GM18861 (cell line): ENCODE measurements around the gene NETO1.
A peak's percentile ranks its signal among the peaks of the same experiment; 100 is the strongest.

Source experiments
- ATAC-seq: cut with Tn5 transposase; IDR thresholded peaks from one replicate; pipeline ENCODE4 v1.9.1; 2021; ENCODE audit not compliant: unreplicated experiment

The NETO1 gene

DNA sequence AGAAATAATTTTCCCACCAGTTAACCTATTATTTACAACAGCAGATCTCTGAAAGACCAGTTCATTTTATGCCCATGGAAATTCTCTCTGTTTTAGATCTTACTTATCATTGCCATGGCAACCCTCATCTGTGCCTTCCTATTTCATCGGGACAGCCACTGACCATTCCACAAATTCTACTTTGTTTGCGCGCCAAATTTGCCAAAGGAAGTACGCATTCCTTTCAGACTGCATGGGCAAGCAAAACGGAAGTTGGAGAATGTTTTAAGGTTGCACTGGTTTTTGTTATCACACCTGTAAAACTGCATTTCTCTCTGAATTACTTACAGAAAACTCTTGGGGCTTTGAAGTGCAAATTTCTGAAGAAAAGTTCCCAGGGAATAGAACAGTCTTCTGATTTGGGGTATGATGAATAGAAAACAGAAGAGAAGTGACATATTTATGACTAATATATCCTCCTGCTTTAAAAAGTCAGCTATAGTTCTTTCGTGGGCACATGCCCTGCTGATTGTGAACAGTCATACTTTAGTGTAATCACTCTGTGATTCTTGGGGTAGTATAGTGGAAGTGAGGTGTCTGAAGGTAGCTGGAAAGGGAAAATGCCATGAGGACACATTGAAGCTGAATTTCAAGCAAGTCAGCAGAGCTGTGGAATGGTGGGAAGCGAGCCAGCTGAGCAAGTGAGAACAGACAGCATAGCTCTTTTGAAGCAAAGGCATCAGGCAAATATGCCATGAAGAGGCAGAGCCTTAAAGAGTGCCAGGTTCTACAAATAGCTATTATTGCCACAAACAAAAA lies 20.9 kb downstream of the NETO1 start:
- ATAC-seq: no peak

DNA sequence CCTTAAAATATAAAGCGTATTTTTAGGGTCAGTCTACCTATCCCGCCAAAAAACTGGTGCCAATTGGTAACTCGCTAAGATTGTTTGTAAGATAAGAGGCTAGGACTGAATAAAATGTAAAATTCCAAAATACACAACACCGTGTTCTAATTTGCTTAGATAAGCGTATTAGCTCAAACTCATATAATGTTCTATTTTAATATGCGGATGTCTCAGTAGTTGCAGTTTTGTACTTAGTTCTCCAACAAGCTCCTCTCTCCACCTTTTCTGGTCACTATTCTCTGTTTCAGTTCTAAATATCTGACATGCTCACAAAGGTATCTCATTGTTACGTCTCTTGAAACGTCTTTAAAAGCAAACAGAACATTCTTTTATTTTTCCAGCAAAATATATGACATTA lies 24.0 kb downstream of the NETO1 start:
- ATAC-seq: no peak

DNA sequence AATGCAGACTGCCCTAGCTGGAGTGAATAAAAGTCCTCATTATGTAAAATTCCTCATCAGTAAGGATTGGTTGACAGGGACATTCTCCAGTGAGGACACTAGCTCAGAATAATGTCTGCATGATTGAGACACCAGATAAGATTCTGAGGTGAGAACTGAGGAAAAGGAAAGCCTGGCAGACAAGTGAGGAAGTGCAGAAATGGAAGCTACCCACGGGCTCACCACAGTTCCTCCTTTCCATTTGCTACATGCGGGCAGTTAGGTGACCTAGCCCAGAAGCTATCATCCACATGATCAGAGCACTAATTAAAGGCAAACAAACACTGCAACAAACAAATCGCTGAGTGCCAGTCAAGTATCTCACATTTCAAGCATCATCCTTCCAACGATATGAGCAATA lies 27.7 kb downstream of the NETO1 start:
- ATAC-seq: no peak

DNA sequence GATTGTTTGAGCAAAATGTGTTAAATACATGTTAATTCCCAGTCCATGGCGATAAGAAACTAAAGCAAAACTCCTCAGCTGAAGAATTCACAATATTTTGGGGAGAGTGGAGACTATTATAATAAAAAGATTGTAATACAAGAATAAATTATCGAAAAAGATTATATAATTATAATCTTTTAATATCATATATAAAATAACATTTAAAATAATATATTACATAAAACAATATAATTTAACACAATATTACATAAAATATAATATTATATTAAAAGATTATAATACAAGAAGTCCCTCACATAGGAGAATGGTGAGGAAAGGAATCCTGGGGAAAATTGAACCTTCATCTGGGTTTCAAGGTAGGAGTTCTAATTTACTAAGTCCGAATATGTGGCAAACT lies 33.1 kb downstream of the NETO1 start:
- ATAC-seq: no peak

GRCh38 chr18:72833471-72833870 lies 34.3 kb downstream of the NETO1 start:
- no peak for ATAC-seq

- ATAC-seq: no peak
These were observed 37.7 kb downstream of the NETO1 start for GRCh38 chr18:72830109-72830508.

DNA sequence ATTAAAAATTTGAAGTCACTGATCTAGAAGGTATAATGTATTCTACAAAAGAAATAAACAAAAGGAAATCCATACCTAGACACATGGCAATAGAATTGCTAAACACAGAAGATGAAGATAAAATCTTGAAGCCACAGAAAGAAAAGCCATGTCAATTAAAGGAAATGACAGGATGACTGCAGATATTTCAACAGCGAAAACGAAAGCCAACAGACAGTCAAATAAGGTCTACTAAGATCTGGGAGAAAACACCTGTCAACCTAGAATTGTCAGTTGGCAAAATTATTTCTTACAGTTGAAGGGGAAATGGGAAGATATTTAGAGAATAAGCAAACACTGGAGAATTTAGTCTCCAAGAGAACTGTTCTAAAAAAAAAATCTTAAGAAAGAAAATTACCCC lies 39.2 kb downstream of the NETO1 start:
- no peak for ATAC-seq

- no peak for ATAC-seq
These were observed 41.1 kb downstream of the NETO1 start for GRCh38 chr18:72826736-72827135.

- ATAC-seq: no peak
These were observed 44.4 kb downstream of the NETO1 start for GRCh38 chr18:72823345-72823744.

DNA sequence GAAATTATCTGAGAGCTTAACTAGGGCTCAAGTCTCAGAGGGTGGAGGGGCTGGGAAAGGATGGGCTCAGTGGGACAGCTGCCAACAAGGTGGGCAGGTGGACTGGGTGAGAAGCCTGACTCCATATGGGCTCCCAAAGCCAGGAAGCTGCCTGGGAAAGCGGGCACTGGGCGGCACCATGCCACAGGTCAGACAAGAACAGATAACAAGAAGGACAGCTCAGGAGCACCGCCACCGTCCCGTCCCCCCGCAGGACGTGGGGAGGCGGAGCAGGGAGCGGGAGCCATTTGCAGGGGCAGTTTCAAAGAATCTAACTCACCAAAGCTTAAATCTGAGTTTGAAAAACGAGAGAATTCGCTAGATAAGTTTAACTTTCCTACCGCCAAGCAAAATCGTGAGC lies 45.6 kb downstream of the NETO1 start:
- no peak for ATAC-seq

- no peak for ATAC-seq
These were observed 47.2 kb downstream of the NETO1 start for GRCh38 chr18:72820571-72820970.

DNA sequence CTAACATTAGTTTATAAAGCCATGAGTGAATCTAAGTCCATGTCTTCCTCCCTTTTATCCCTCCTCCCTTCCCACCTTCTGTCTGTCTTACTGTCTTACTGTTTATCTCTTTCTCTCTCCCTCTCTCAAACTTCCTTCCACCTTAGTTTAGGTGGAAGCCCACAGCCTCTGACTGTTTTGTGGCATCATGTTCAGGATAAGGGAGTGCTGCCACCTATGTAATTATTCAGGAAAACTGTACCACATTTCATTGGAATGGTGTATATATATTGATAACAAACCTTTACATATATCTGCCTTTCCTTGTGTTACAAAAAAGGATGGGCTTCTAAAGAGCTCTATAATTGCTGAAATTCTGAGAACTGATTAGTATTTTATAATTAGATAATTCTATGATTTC lies 48.7 kb downstream of the NETO1 start:
- ATAC-seq: no peak

DNA sequence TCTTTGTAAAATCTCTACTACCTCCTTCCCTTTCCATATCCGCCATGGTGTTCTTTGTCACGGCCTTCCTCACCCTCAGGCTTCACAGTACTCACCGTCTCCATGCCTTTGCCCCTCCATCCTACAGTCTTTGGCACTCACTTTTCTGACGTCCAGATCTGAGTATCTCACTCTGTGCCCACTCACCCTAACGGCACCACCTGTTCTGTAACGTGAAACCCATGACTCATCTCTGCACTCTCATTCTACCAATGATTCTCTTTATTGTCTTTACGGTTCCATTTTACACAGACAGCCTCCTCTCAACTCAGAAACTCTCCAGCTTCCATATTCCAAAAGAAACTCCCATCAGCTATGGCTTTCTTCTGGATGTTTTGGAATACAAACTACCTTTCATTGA lies 56.7 kb downstream of the NETO1 start:
- ATAC-seq: peak; percentile 51

DNA sequence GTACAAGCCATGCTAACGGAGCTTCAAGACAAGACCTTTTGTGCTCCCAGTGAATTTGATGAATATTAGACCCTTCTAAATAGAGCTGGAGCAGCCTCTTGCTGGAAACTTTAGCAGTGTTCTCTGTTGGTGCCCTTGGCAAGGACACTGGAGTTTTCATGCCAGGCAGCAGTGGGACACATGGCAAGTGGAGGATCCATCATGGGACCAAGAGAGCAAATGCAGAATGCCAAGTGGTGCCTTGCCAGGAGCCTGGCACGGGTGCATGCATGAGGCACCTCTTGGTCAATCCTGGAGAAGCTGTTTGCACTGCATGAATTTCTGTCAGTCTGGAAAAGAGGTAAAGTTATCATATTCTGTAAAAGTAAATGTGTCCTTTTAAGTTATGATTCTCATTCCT lies 59.1 kb downstream of the NETO1 start:
- no peak for ATAC-seq

DNA sequence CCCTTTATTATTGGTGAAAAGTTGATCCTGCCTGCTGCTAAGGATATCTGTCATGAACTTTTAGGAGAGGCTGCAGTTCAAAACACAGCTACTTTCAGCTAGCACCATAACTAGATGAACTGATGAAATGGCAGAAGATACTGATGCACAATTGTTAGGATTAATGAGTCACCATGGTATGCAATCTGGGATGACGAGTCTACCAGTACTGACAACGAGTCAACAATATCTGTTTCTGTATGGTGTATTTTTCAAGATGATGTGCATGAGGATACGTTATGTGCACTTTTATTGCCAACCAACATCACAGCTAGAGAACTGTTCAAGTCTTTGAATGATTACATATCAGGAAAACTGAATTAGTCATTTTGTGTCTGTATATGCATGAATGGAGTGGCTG lies 68.7 kb downstream of the NETO1 start:
- ATAC-seq: no peak

GRCh38 chr18:72783530-72783929 lies 84.3 kb downstream of the NETO1 start:
- no peak for ATAC-seq

DNA sequence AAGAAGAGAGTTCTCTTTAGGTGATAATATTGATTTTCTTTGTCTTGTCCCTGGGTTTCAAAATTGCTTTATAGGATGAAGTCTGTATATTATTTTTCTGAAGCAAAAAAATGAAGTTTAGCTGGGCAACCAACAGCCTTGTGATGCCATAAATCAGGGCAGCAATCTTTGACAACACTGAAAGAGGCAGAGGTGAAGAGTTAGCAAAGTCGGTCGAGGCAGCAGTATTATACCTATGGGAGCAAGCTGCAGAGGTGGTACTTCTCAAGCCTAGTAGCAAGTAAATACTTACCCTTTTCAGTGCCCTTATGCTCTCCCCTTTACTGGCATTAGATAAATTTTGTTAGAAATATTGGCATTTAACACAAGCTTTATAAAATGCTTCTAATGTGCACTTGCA lies 92.9 kb downstream of the NETO1 start:
- ATAC-seq: no peak

DNA sequence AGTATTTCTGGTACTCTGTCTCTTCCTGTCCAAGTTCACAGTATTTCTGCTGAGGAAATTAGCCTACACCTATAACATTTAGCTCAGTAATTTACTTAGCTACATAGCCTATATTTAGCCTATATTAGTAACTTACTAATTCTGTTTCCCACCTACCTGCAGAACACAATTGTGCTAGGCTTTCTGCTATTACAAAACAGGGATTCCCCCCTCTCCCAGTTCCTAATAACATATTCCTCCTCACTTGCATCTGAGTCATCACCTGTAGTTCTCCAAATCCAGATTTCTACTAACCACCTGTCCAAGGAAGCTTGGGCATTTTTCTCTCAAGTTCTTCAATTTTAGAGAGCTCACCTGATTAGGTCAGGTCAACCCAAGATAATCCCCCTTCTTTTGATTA lies 94.9 kb downstream of the NETO1 start:
- ATAC-seq: no peak

- no peak for ATAC-seq
These were observed 99.0 kb downstream of the NETO1 start for GRCh38 chr18:72768681-72769229.

DNA sequence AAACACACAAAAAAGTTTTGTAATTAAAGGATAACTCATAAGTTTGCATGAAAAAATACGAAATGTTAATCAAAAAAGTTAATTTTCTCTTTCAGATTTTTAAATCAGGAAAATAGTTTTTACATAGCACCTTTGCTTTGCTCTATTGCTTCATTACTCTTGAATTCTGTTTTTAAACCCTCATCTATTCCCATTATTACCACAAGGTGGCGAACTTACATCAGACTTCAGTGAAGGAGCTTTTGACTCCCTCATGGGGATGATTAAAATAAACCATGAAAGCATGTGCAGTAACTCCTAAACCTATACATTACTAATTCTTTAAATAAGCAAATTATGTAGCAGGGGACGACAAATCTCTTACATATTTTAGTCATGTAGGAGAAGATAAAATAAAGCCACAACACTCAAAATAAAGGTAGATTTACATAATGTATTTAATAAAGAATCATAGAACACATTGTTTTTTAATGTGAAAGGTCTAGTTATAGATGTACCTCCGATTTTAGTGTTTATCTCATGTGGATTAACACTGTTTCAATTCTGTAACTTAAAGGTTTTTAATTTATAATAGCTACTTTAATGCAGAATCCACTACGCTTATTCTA lies 105.2 kb downstream of the NETO1 start:
- ATAC-seq: peak; percentile 88

DNA sequence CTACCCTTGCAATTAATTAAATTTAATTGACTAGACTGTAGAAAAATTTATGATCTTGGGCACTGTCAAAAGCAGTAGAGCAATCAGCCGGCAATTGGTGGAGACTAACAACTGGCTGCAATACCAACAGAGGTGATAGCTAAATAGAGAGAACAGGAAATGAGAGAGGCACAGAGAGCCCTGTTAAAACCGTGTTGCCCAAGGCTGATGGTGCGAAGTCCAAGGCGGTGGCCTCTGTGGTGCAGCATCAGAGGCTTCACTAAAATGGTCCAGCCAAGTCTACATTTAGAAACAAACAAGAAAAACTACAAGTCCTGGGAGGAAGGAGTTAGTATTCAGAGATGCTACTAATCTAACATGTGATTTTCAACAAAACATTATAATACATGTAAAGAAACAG lies 115.6 kb downstream of the NETO1 start:
- no peak for ATAC-seq

DNA sequence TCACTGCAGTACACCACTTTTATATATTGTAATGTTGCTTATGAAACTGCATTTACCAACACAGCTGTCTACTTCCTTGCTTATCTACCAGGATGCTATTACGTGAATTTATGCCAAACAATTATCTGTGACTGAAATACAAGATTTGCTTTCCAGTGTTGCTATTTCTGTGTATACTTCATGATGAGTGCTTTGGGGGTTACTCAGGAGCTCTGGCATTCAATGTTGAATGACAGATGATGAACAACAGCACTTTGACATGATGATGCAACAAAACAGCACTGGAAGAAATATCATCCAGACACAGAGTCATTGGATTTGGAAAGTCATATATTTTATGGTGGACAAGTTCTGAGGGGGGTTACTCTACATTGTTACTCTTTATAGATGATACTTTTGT lies 125.8 kb downstream of the NETO1 start:
- ATAC-seq: no peak

GRCh38 chr18:72738136-72738535 lies 129.7 kb downstream of the NETO1 start:
- ATAC-seq: no peak
